Calu3 (cell line): Measurements from ENCODE around the gene GNMT. TPM values are rescaled to one million over a fixed set of nuclear protein-coding genes. Genes with fewer than 3 reads are reported as not detected.

Experiments used
- BruUV-seq: library from RNA; stranded (reverse); fragments of 400-500 nt; replicated peaks from 2 replicates; lab custom pipeline; 2021; lab: Mats Ljungman, UMichigan
- CTCF ChIA-PET: fragments of 300-600 bp; sonication (Branson Sonifier 250); formaldehyde crosslinking; loops from one replicate; lab custom pipeline; 2022; ENCODE audit warnings: antibody characterized with exemption; lab: Charles Lee
- DNase-seq: peaks from one replicate; pipeline ENCODE4 v3.0.0; 2022
- H3K27ac Mint-ChIP-seq: one replicate; pipeline ENCODE4 v1.8.0; 2022; ENCODE audit warnings: mixed read lengths; ENCODE audit not compliant: unreplicated experiment
- H3K27me3 Mint-ChIP-seq: one replicate; pipeline ENCODE4 v1.8.0; 2022; ENCODE audit warnings: mixed read lengths; ENCODE audit not compliant: unreplicated experiment
- H3K36me3 Mint-ChIP-seq: one replicate; pipeline ENCODE4 v1.8.0; 2022; ENCODE audit warnings: mild to moderate bottlenecking, moderate library complexity, mixed read lengths; ENCODE audit not compliant: insufficient read depth, unreplicated experiment
- H3K4me1 Mint-ChIP-seq: one replicate; pipeline ENCODE4 v1.8.0; 2022; ENCODE audit warnings: mild to moderate bottlenecking, low read depth, mixed read lengths; ENCODE audit not compliant: unreplicated experiment
- H3K4me3 Mint-ChIP-seq: one replicate; pipeline ENCODE4 v1.8.0; 2022; ENCODE audit warnings: mild to moderate bottlenecking, low read depth, moderate library complexity, mixed read lengths; ENCODE audit not compliant: unreplicated experiment
- H3K9me3 Mint-ChIP-seq: one replicate; pipeline ENCODE4 v1.8.0; 2022; ENCODE audit warnings: low read depth, mixed read lengths; ENCODE audit not compliant: unreplicated experiment
- CTCF ChIP-seq: fragments of 200-600 bp; IDR thresholded peaks from one replicate; pipeline ENCODE4 v1.8.0; 2022; ENCODE audit warnings: antibody characterized with exemption; ENCODE audit not compliant: unreplicated experiment
- intact Hi-C: fragments of 100-400 bp; cut with micrococcal nuclease; formaldehyde crosslinking; loops from one replicate; pipeline ENCODE4 v1.10.0; 2022; ENCODE audit not compliant: unreplicated experiment
- total RNA-seq: library from RNA; stranded (reverse); gene quantifications from 2 replicates; pipeline ENCODE4 v1.2.3, GENCODE V29; 2022

Gene GNMT
- total RNA-seq, 1 experiment from 2014 or later, result 0.45 TPM

DNA sequence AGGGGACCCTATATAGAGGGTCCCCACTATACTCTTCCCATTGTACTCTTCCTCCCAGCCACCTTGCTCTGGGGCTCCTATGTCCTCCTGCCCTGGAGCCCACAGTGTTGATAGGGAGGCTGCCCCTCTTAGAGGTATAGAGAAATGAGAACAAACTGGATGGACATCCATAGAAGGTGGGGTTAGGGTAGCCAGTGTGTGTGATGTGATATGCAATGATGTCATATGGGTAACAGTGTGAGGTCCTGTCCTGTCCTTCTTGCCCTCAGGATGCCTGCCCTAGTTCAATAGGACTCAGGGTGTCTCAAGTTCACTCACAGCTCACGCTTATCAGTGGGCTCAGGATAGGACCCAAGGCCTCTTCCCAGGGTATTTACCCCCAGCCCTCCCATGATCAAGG, 44.3 kb upstream of the GNMT start:
- no TSS peak for BruUV-seq
- no peak for DNase-seq
- TF ChIP-seq CTCF, result no peak
- intact Hi-C loops, result no loop called here
- H3K4me1 Mint-ChIP-seq, result no peaks in the 10 kb centered on the region
- no peak overlapping the region for H3K27ac Mint-ChIP-seq
- H3K27me3 Mint-ChIP-seq, result peaks cover 13% of the 10 kb centered on the region
- no peak overlapping the region for H3K4me3 Mint-ChIP-seq
- CTCF ChIA-PET, result no interaction called here
- no peaks in the 10 kb centered on the region for H3K36me3 Mint-ChIP-seq
- no peaks in the 10 kb centered on the region for H3K9me3 Mint-ChIP-seq

- Mint-ChIP-seq H3K27me3 (peaks cover 18% of the 10 kb centered on the region), H3K27ac (no peak overlapping the region), H3K4me3 (no peak overlapping the region), H3K4me1 (no peaks in the 10 kb centered on the region), H3K9me3 (no peaks in the 10 kb centered on the region), H3K36me3 (no peaks in the 10 kb centered on the region)
- intact Hi-C loops, result no loop called here
- DNase-seq, result no peak
- no TSS peak for BruUV-seq
- CTCF ChIA-PET, result interaction anchor here (0.7 kb wide), 1 partner anchor 17 kb away, joined by 6 read pairs; no protein-coding TSS in a partner anchor
- TF ChIP-seq CTCF, result no peak
These were observed 38.8 kb upstream of the GNMT start for GRCh38 chr6:42921801-42922200.

DNA sequence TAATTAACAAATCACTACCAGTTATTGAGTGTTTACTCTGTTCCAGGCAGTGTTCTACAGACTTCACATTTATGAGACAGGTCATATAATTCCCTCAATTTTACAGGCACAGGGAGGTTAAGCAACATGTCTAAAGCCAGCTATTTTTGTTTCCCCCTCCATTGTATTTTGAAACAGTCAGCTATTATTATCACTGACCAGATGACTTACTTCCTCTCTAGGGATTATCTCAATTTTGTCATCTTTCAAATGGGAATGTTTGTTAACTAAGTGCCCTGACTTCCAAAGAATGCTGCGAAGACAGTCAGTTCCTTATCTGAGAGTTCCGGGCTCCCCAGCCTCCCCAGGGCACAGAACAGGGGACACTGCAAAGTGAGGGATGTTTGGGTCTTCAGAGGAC, 36.9 kb upstream of the GNMT start:
- no peak for TF ChIP-seq CTCF
- Mint-ChIP-seq H3K9me3 (no peaks in the 10 kb centered on the region), H3K27me3 (peaks cover 18% of the 10 kb centered on the region), H3K36me3 (peaks cover 6% of the 10 kb centered on the region), H3K27ac (no peak overlapping the region), H3K4me3 (no peak overlapping the region), H3K4me1 (peaks cover 7% of the 10 kb centered on the region)
- intact Hi-C loops, result no loop called here
- CTCF ChIA-PET, result no interaction called here
- no TSS peak for BruUV-seq
- no peak for DNase-seq

DNA sequence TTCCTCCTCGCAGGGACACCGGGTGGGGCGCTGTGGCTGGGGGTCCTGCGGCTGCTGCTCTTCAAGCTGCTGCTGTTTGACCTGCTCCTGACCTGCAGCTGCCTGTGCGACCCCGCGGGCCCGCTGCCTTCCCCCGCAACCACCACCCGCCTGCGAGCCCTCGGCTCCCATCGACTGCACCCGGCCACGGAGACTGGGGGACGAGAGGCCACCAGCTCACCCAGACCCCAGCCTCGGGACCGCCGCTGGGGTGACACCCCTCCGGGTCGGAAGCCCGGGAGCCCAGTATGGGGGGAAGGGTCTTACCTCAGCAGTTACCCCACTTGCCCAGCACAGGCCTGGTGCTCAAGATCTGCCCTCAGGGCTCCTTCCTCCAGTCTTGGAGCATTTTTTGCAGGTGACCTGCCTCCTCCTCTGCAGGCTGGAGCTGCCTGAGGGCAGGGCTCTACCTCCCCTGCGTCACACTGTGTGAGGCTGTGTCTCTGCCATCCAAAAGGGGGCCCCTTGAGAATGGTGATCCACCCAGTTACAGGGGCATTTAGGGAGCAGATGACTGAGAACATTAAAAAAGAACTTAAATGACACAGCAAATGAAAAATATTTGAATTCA, 35.2 kb upstream of the GNMT start:
- Mint-ChIP-seq H3K36me3 (peaks cover 23% of the 10 kb centered on the region), H3K27ac (no peak overlapping the region), H3K4me1 (peaks cover 14% of the 10 kb centered on the region), H3K27me3 (peaks cover 18% of the 10 kb centered on the region), H3K9me3 (no peaks in the 10 kb centered on the region), H3K4me3 (no peak overlapping the region)
- no peak for TF ChIP-seq CTCF
- intact Hi-C loops, result no loop called here
- BruUV-seq, result no TSS peak
- CTCF ChIA-PET, result no interaction called here
- DNase-seq, result no peak
